ENCODE data around the gene USH1G.
"Not testable (repeated sequence)": the region's sequence is repeated elsewhere in the genome, so short reads cannot be mapped to it uniquely, and the experiment has no call there.

Gene USH1G

DNA sequence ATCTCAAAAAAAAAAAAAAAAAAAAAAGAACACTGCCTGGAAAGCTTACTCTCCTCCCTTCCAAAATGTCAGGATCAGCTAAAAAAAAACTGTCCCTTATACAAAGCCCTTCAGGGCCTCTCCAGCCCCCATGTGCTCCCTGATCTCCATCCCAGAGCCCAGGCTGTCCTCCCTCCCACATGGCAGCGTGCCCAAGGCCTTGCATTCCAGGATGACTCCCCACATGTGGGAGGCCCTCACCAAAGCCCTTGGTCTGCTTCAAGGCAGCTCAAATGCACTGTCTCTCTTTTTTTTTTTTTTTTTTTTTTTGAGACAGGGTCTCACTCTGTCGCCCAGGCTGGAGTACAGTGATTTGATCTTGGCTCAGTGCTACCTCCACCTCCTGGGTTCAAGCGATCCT lies 52.5 kb downstream of the USH1G start:
- Histone ChIP-seq H2BK15ac (ENCODE audit: low read length) (no peak overlapping the region), H3K4me2 (ENCODE audit: insufficient read depth, low read length, poor library complexity, severe bottlenecking) (no peak overlapping the region), H2AK5ac (ENCODE audit: low read depth, low read length) (no peak overlapping the region), H3K27ac (replicated peaks; ENCODE audit: low read length) (no peak overlapping the region), H4K8ac (ENCODE audit: low read depth, low read length) (no peak overlapping the region), H2BK12ac (ENCODE audit: low read length) (no peak overlapping the region), H3K9me3 (replicated peaks in 1 of 2; ENCODE audit: control insufficient read depth in 2 of 2, insufficient read depth in 1 of 2, low read depth in 1 of 2, low read length in 2 of 2) (no peaks in the 10 kb centered on the region), H2AFZ (ENCODE audit: low read length) (no peak overlapping the region), H3K14ac (ENCODE audit: low read length) (no peak overlapping the region), H3K27me3 (ENCODE audit: control insufficient read depth in 3 of 3, insufficient read depth in 3 of 3, low read depth in 1 of 3, low read length in 3 of 3) (peaks cover 0 to 3% (median 0%) of the 10 kb centered on the region in 3 experiments), H3K18ac (ENCODE audit: low read length) (no peak overlapping the region), H4K91ac (ENCODE audit: low read depth, low read length, poor library complexity) (no peak overlapping the region), H3K36me3 (replicated peaks in 1 of 2; ENCODE audit: control insufficient read depth in 2 of 2, insufficient read depth in 2 of 2, low read length in 2 of 2) (peaks cover 7 to 43% of the 10 kb centered on the region in 2 donors), H3K4ac (ENCODE audit: low read length) (no peak overlapping the region), H3K23ac (ENCODE audit: low read depth, low read length, poor library complexity) (no peak overlapping the region), H3K4me3 (ENCODE audit: low read length in 2 of 2) (no peak overlapping the region), H3K4me1 (ENCODE audit: control insufficient read depth in 2 of 2, insufficient read depth in 1 of 2, low read depth in 1 of 2, low read length in 2 of 2) (peaks cover 14 to 15% of the 10 kb centered on the region in 2 donors), H3K9ac (ENCODE audit: low read depth, low read length, poor library complexity) (peak overlapping the region; percentile 14), H2BK120ac (ENCODE audit: low read depth, low read length) (no peak overlapping the region), H3K79me1 (ENCODE audit: low read depth, low read length) (peaks cover 7% of the 10 kb centered on the region), H2BK5ac (ENCODE audit: low read length) (no peak overlapping the region)
- DNase-seq (ENCODE audit: low spot score) = no peak
- WGBS, 2 donors (ENCODE audit: extremely low coverage in 2 of 2, insufficient read length in 2 of 2, insufficient replicate concordance in 1 of 2) = no CpG with 5 or more reads among the region's 3 CpGs

DNA sequence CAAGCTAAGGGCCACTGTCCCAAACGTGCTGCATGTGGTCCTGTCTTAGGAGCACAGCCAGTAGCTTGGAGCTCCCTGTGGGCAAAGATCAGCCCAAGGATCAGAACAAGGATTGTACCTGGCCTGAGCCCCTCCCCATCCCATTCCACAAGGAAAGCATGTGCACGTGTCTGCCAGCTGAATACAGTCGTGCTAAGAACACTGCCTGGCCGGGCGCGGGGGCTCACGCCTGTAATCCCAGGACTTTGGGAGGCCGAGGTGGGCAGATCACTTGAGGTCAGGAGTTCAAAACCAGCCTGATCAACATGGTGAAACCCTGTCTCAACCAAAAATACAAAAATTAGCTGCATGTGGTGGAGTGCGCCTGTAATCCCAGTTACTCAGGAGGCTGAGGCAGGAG lies 53.0 kb downstream of the USH1G start:
- no CpG with 5 or more reads among the region's 9 CpGs for whole genome bisulfite sequencing, 2 donors (ENCODE audit: extremely low coverage in 2 of 2, insufficient read length in 2 of 2, insufficient replicate concordance in 1 of 2)
- H2BK5ac ChIP-seq (ENCODE audit: low read length) = peak overlapping the region; percentile 54
- DNase-seq (ENCODE audit: low spot score); H3K27me3 ChIP-seq (ENCODE audit: control insufficient read depth in 3 of 3, insufficient read depth in 3 of 3, low read depth in 1 of 3, low read length in 3 of 3); H3K18ac ChIP-seq (ENCODE audit: low read length); H2BK120ac ChIP-seq (ENCODE audit: low read depth, low read length); H2BK12ac ChIP-seq (ENCODE audit: low read length); H3K9me3 ChIP-seq (replicated peaks in 1 of 2; ENCODE audit: control insufficient read depth in 2 of 2, insufficient read depth in 1 of 2, low read depth in 1 of 2, low read length in 2 of 2); H2BK15ac ChIP-seq (ENCODE audit: low read length); H3K27ac ChIP-seq (replicated peaks; ENCODE audit: low read length); H3K4me2 ChIP-seq (ENCODE audit: insufficient read depth, low read length, poor library complexity, severe bottlenecking); H4K91ac ChIP-seq (ENCODE audit: low read depth, low read length, poor library complexity); H4K8ac ChIP-seq (ENCODE audit: low read depth, low read length); H2AFZ ChIP-seq (ENCODE audit: low read length); H3K4ac ChIP-seq (ENCODE audit: low read length); H3K79me1 ChIP-seq (ENCODE audit: low read depth, low read length): not testable (repeated sequence)
- peak overlapping the region; percentile 12 for H3K9ac ChIP-seq (ENCODE audit: low read depth, low read length, poor library complexity)
- peak overlapping the region in 1 of 2 donors; percentile 17 for H3K4me3 ChIP-seq (ENCODE audit: low read length in 2 of 2)
- H3K14ac ChIP-seq (ENCODE audit: low read length) = peak overlapping the region; percentile 60
- peak overlapping the region; percentile 87 for H3K23ac ChIP-seq (ENCODE audit: low read depth, low read length, poor library complexity)
- H3K36me3 ChIP-seq (replicated peaks in 1 of 2; ENCODE audit: control insufficient read depth in 2 of 2, insufficient read depth in 2 of 2, low read length in 2 of 2) = peaks cover 7 to 47% of the 10 kb centered on the region in 2 donors
- peak overlapping the region; percentile 17 for H2AK5ac ChIP-seq (ENCODE audit: low read depth, low read length)
- H3K4me1 ChIP-seq (ENCODE audit: control insufficient read depth in 2 of 2, insufficient read depth in 1 of 2, low read depth in 1 of 2, low read length in 2 of 2) = peaks cover 14 to 15% of the 10 kb centered on the region in 2 donors

DNA sequence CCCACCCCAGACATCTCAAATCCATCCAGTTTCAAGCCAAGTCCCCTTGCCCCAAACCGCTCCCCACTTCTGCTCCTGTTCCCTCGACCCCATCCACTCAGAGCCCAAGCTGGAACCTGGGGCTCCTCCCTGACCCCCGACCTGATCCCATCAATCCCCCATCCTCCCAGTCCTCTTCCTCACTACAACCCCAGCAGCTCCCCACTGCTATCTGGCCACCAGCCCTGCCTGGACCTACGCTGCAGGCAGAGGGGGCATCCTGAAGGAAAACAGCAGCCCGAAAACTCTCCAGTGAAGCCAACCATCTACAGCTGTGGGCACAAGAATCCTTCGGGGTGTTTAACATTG lies 54.2 kb downstream of the USH1G start:
- no peak overlapping the region for H3K27ac ChIP-seq (replicated peaks; ENCODE audit: low read length)
- H2BK5ac ChIP-seq (ENCODE audit: low read length) = no peak overlapping the region
- H3K9me3 ChIP-seq (replicated peaks in 1 of 2; ENCODE audit: control insufficient read depth in 2 of 2, insufficient read depth in 1 of 2, low read depth in 1 of 2, low read length in 2 of 2) = no peaks in the 10 kb centered on the region
- no peak overlapping the region for H3K18ac ChIP-seq (ENCODE audit: low read length)
- H2AFZ ChIP-seq (ENCODE audit: low read length) = no peak overlapping the region
- no peak overlapping the region for H2BK12ac ChIP-seq (ENCODE audit: low read length)
- no peak for DNase-seq (ENCODE audit: low spot score)
- H3K79me1 ChIP-seq (ENCODE audit: low read depth, low read length) = peaks cover 7% of the 10 kb centered on the region
- no peak overlapping the region for H3K14ac ChIP-seq (ENCODE audit: low read length)
- H3K23ac ChIP-seq (ENCODE audit: low read depth, low read length, poor library complexity) = peak overlapping the region; percentile 25
- peaks cover 12% of the 10 kb centered on the region in 2 donors for H3K4me1 ChIP-seq (ENCODE audit: control insufficient read depth in 2 of 2, insufficient read depth in 1 of 2, low read depth in 1 of 2, low read length in 2 of 2)
- H3K4me2 ChIP-seq (ENCODE audit: insufficient read depth, low read length, poor library complexity, severe bottlenecking) = no peak overlapping the region
- no CpG with 5 or more reads among the region's 6 CpGs for WGBS, 2 donors (ENCODE audit: extremely low coverage in 2 of 2, insufficient read length in 2 of 2, insufficient replicate concordance in 1 of 2)
- no peak overlapping the region for H2BK120ac ChIP-seq (ENCODE audit: low read depth, low read length)
- peaks cover 7 to 53% of the 10 kb centered on the region in 2 donors for H3K36me3 ChIP-seq (replicated peaks in 1 of 2; ENCODE audit: control insufficient read depth in 2 of 2, insufficient read depth in 2 of 2, low read length in 2 of 2)
- H3K27me3 ChIP-seq (ENCODE audit: control insufficient read depth in 3 of 3, insufficient read depth in 3 of 3, low read depth in 1 of 3, low read length in 3 of 3) = no peaks in the 10 kb centered on the region
- no peak overlapping the region for H3K9ac ChIP-seq (ENCODE audit: low read depth, low read length, poor library complexity)
- no peak overlapping the region for H3K4me3 ChIP-seq (ENCODE audit: low read length in 2 of 2)
- no peak overlapping the region for H2AK5ac ChIP-seq (ENCODE audit: low read depth, low read length)
- no peak overlapping the region for H2BK15ac ChIP-seq (ENCODE audit: low read length)
- H4K8ac ChIP-seq (ENCODE audit: low read depth, low read length) = no peak overlapping the region
- no peak overlapping the region for H4K91ac ChIP-seq (ENCODE audit: low read depth, low read length, poor library complexity)
- no peak overlapping the region for H3K4ac ChIP-seq (ENCODE audit: low read length)

DNA sequence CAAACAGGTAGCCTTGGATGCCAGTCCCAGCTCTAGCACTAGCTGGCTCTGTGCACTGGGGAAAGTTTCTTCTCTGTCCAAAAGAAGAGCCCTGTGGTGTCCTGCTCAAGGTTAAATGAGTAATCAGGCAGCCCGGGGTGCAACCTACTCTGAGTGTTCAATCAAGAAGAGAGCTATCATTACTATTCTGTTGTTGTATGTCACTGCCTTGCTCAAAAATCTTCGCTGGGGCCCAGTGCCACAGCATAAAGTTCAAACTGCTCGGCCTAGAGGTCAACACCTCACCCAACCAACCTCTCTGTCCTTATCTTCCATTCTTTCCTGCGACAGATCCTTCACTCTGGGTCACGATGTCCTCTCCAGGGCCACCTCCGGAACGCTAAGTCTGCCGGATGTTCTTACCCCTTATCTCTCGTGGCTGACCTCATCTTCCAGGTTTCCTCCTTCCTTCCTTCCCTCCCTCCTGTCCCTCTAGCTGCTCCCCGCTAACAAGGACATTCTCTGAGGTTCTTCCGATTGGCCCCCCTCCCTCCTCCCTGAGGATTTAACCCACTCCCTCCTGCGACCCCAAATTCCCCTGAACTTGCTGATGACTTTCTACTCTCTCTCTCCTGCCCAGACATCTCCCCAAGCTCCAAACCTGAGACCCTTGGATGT lies 54.7 kb downstream of the USH1G start:
- H3K36me3 ChIP-seq (replicated peaks in 1 of 2; ENCODE audit: control insufficient read depth in 2 of 2, insufficient read depth in 2 of 2, low read length in 2 of 2) = peaks cover 9 to 58% of the 10 kb centered on the region in 2 donors
- no peak overlapping the region for H3K9ac ChIP-seq (ENCODE audit: low read depth, low read length, poor library complexity)
- peaks cover 7% of the 10 kb centered on the region for H3K79me1 ChIP-seq (ENCODE audit: low read depth, low read length)
- no peak overlapping the region for H3K27ac ChIP-seq (replicated peaks; ENCODE audit: low read length)
- no peak overlapping the region for H3K14ac ChIP-seq (ENCODE audit: low read length)
- H4K91ac ChIP-seq (ENCODE audit: low read depth, low read length, poor library complexity) = no peak overlapping the region
- no peak overlapping the region for H2AFZ ChIP-seq (ENCODE audit: low read length)
- no peak overlapping the region for H3K4me3 ChIP-seq (ENCODE audit: low read length in 2 of 2)
- DNase-seq (ENCODE audit: low spot score) = no peak
- H3K4ac ChIP-seq (ENCODE audit: low read length) = no peak overlapping the region
- WGBS, 2 donors (ENCODE audit: extremely low coverage in 2 of 2, insufficient read length in 2 of 2, insufficient replicate concordance in 1 of 2) = no CpG with 5 or more reads among the region's 12 CpGs
- no peaks in the 10 kb centered on the region for H3K27me3 ChIP-seq (ENCODE audit: control insufficient read depth in 3 of 3, insufficient read depth in 3 of 3, low read depth in 1 of 3, low read length in 3 of 3)
- no peak overlapping the region for H2AK5ac ChIP-seq (ENCODE audit: low read depth, low read length)
- no peak overlapping the region for H3K4me2 ChIP-seq (ENCODE audit: insufficient read depth, low read length, poor library complexity, severe bottlenecking)
- no peak overlapping the region for H3K23ac ChIP-seq (ENCODE audit: low read depth, low read length, poor library complexity)
- no peak overlapping the region for H2BK15ac ChIP-seq (ENCODE audit: low read length)
- H2BK5ac ChIP-seq (ENCODE audit: low read length) = peak overlapping the region; percentile 31
- H3K18ac ChIP-seq (ENCODE audit: low read length) = no peak overlapping the region
- no peak overlapping the region for H2BK120ac ChIP-seq (ENCODE audit: low read depth, low read length)
- no peak overlapping the region for H4K8ac ChIP-seq (ENCODE audit: low read depth, low read length)
- no peaks in the 10 kb centered on the region for H3K9me3 ChIP-seq (replicated peaks in 1 of 2; ENCODE audit: control insufficient read depth in 2 of 2, insufficient read depth in 1 of 2, low read depth in 1 of 2, low read length in 2 of 2)
- H3K4me1 ChIP-seq (ENCODE audit: control insufficient read depth in 2 of 2, insufficient read depth in 1 of 2, low read depth in 1 of 2, low read length in 2 of 2) = peaks cover 11 to 12% of the 10 kb centered on the region in 2 donors
- H2BK12ac ChIP-seq (ENCODE audit: low read length) = no peak overlapping the region

Measured in neuronal stem cell (in vitro differentiated cells).